HG03354 (cell line): ENCODE measurements around the gene ABCD2.
"Not testable (repeated sequence)": the region's sequence is repeated elsewhere in the genome, so short reads cannot be mapped to it uniquely, and the experiment has no call there.

Experiments used
- ATAC-seq: cut with Tn5 transposase; IDR thresholded peaks from one replicate; pipeline ENCODE4 v1.9.1; 2021; ENCODE audit warnings: mild to moderate bottlenecking; ENCODE audit not compliant: unreplicated experiment, poor library complexity, severe bottlenecking

ABCD2 gene

GRCh38 chr12:39616251-39616650 is 3.4 kb downstream of the ABCD2 start:
- no peak for ATAC-seq

GRCh38 chr12:39613525-39613924 is 6.1 kb downstream of the ABCD2 start:
- no peak for ATAC-seq

- no peak for ATAC-seq
These were observed 7.4 kb downstream of the ABCD2 start for GRCh38 chr12:39612250-39612649.

GRCh38 chr12:39611818-39612217 is 7.8 kb downstream of the ABCD2 start:
- no peak for ATAC-seq

- no peak for ATAC-seq
These were observed 9.1 kb downstream of the ABCD2 start for GRCh38 chr12:39610436-39611025.

GRCh38 chr12:39606712-39607423 is 12.7 kb downstream of the ABCD2 start:
- no peak for ATAC-seq

DNA sequence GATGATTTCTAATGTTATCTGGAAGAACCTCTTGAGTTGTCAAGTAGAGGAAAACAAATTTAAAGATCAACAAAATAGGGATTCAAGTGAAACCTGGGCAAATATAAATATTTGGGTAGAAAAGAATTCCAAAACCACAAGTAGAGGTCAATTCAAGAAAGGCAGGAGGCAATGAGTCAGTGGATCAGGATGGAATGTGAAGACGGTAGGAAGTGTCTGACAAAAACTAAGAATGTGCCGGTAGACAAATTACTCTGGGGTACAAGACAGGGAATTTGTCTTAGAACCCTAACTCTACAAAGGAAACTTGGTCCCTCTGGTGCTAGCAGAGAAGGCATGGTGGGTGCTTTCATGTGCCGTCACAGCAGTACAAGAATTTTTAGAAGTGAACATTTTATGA is 13.6 kb downstream of the ABCD2 start:
- ATAC-seq, result no peak

- no peak for ATAC-seq
These were observed 14.1 kb downstream of the ABCD2 start for GRCh38 chr12:39605501-39605900.

GRCh38 chr12:39603065-39603464 is 16.5 kb downstream of the ABCD2 start:
- ATAC-seq, result no peak

GRCh38 chr12:39601951-39602350 is 17.7 kb downstream of the ABCD2 start:
- not testable (repeated sequence) for ATAC-seq

DNA sequence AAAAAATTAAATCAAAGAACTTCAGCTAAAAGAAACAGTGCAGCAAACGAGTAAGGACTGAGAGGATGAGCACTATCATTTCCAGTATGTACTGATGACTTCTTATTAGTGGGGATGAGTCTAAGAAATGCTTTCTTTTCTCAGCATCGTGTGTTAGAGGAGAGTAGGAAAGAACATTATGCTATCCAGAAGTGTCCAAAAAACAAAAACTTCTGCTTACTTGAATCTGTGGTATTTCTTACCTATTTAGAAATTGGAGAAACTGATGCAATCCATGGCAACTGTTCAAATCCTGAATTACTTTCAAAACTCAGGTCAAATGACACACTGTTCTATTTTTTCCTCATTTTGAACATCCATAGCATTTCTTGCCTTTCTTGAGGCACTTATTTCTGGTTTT is 23.7 kb downstream of the ABCD2 start:
- no peak for ATAC-seq

- no peak for ATAC-seq
These were observed 27.3 kb downstream of the ABCD2 start for GRCh38 chr12:39592295-39592694.

DNA sequence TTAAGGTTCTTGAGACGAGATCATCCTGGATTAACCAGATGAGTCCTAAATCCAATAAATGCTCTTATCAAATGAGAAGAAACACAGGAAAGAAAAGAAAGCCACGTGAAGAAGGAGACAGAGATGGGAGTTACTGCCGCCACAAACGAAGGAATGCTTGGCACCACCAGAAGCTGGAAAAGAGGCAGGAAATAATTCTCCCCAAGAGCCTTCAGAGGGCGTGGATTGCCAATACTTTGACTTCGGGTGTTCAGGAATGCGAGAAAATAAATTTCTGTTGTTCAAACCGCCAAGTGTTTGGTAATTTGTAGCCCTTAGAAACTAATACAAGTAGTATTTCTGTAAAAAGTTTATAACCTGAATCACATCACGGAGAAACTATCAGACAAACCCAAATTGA is 31.3 kb downstream of the ABCD2 start:
- no peak for ATAC-seq

GRCh38 chr12:39587225-39587624 is 32.4 kb downstream of the ABCD2 start:
- ATAC-seq, result peak; percentile 76

DNA sequence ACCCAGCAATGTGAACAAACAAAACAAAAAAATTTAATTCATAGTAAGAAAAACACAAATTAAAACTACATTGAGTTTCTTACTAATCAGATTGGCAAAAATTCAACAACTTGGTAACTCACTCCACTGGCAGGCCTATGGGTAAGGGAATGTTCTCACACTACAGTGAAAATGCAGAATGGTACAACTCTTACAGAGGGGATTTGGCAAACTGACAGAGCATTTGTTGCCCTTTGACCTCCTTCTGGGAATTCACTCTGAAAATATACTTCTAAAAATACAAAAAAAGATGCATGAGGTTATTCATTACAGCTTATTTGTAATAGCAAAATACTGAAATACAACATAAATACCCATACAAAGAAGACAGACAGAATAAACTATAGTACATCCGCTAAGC is 32.8 kb downstream of the ABCD2 start:
- no peak for ATAC-seq

- no peak for ATAC-seq
These were observed 38.0 kb downstream of the ABCD2 start for GRCh38 chr12:39581592-39581991.

- no peak for ATAC-seq
These were observed 44.1 kb downstream of the ABCD2 start for GRCh38 chr12:39575498-39575875.

- ATAC-seq, result peak; percentile 85
These were observed 44.7 kb downstream of the ABCD2 start for GRCh38 chr12:39574785-39575497.

- ATAC-seq, result no peak
These were observed 45.2 kb downstream of the ABCD2 start for GRCh38 chr12:39574378-39574777.

GRCh38 chr12:39573971-39574370 is 45.6 kb downstream of the ABCD2 start:
- ATAC-seq, result no peak

GRCh38 chr12:39572551-39572950 is 47.1 kb downstream of the ABCD2 start:
- no peak for ATAC-seq
